ENCODE data around the gene SPDEF. TPM values are rescaled to one million over a fixed set of nuclear protein-coding genes. Genes with fewer than 3 reads are reported as not detected.

The SPDEF gene
- total and polyA plus RNA-seq, 12 donors, result 0.06 to 0.14 (median 0.14) TPM; not detected in 8

- intact Hi-C loops (cut with DNase I), result loop anchor here (5.0 to 10.0 kb wide), 2 partner anchors 75 to 78 kb away; no protein-coding TSS in a partner anchor
- DNase-seq, result no peak
- no peak for TF ChIP-seq CTCF (IDR thresholded peaks at IDR 0.05)
- TF ChIP-seq POLR2A (IDR thresholded peaks at IDR 0.05), result no peak
- H3K4me1 ChIP-seq (replicated peaks in 1 of 2), result peaks cover 3 to 4% of the 10 kb centered on the region in 2 donors
- H3K27me3 ChIP-seq, result no peaks in the 10 kb centered on the region
- WGBS, 4 donors, result 64 to 75% (median 72%) methylated on average over 7 to 10 of the region's 10 CpGs
- no peaks in the 10 kb centered on the region for H3K9me3 ChIP-seq (replicated peaks in 1 of 3)
- H3K36me3 ChIP-seq (replicated peaks in 1 of 2), result no peaks in the 10 kb centered on the region
- H3K4me3 ChIP-seq, result no peak overlapping the region
- no peak overlapping the region for H3K27ac ChIP-seq
Measured at GRCh38 chr6:34529665-34530327, 26.3 kb downstream of the SPDEF start.

DNA sequence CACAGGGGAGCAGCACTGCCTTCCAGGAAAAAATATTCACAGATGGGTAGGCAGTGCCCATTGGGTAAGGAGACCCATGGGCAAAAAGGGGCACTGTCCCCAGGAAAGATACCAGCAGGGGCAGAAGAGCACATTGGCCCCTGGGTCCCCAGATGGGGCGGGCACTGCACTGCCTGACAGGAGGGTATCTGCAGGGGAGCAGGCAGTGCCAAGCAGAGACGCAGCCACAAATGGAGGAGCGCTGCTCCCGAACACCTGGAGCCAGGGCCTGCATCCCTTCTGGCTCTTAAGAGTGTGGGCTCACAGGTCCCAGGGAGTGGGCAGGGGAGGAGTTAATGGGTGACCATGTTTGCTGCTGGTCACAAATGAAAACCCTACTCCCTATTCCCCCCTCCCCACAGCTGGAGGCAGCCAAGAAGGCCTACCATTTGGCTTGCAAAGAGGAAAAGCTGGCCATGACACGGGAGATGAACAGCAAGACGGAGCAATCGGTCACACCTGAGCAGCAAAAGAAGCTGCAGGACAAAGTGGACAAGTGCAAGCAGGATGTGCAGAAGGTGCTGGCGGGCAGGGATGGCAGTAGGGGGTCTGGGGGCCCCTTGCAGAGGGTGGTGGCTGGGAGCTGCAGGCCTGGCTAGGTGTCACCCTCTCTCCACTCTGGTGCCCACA lies 27.0 kb downstream of the SPDEF start:
- no peak for TF ChIP-seq CTCF (IDR thresholded peaks at IDR 0.05)
- no peak for TF ChIP-seq POLR2A (IDR thresholded peaks at IDR 0.05)

GRCh38 chr6:34527751-34528670 lies 28.1 kb downstream of the SPDEF start:
- 84 to 90% (median 86%) methylated on average over 12 of the region's 12 CpGs for WGBS, 4 donors
- no peak overlapping the region for H3K4me3 ChIP-seq
- intact Hi-C loops (cut with DNase I), result loop anchor here (5.0 to 10.0 kb wide), 2 partner anchors 77 to 79 kb away; no protein-coding TSS in a partner anchor
- no peak for DNase-seq
- H3K27ac ChIP-seq, result no peak overlapping the region
- TF ChIP-seq POLR2A (IDR thresholded peaks at IDR 0.05) (no peak), CTCF (IDR thresholded peaks at IDR 0.05) (no peak)
- H3K4me1 ChIP-seq (replicated peaks in 1 of 2), result peaks cover 3 to 4% of the 10 kb centered on the region in 2 donors
- H3K27me3 ChIP-seq, result no peaks in the 10 kb centered on the region
- no peaks in the 10 kb centered on the region for H3K36me3 ChIP-seq (replicated peaks in 1 of 2)
- H3K9me3 ChIP-seq (replicated peaks in 1 of 3), result no peaks in the 10 kb centered on the region

More for the DNA sequence above, 27.0 kb downstream of the SPDEF start:
- no peaks in the 10 kb centered on the region for H3K9me3 ChIP-seq (replicated peaks in 1 of 3)
- H3K27ac ChIP-seq, result no peak overlapping the region
- no peaks in the 10 kb centered on the region for H3K27me3 ChIP-seq
- no peak overlapping the region for H3K4me3 ChIP-seq
- no peaks in the 10 kb centered on the region for H3K36me3 ChIP-seq (replicated peaks in 1 of 2)
- 86 to 97% (median 93%) methylated on average over 8 of the region's 8 CpGs for WGBS, 4 donors
- no peak for DNase-seq
- intact Hi-C loops (cut with DNase I), result loop anchor here (5.0 to 10.0 kb wide), 2 partner anchors 76 to 78 kb away; no protein-coding TSS in a partner anchor
- H3K4me1 ChIP-seq (replicated peaks in 1 of 2), result peaks cover 3 to 4% of the 10 kb centered on the region in 2 donors
